GM18520 (cell line): ENCODE measurements around the gene IRF8.

Experiments used
- ATAC-seq: cut with Tn5 transposase; IDR thresholded peaks from one replicate; pipeline ENCODE4 v1.9.1; 2021; ENCODE audit not compliant: unreplicated experiment

IRF8 gene

DNA sequence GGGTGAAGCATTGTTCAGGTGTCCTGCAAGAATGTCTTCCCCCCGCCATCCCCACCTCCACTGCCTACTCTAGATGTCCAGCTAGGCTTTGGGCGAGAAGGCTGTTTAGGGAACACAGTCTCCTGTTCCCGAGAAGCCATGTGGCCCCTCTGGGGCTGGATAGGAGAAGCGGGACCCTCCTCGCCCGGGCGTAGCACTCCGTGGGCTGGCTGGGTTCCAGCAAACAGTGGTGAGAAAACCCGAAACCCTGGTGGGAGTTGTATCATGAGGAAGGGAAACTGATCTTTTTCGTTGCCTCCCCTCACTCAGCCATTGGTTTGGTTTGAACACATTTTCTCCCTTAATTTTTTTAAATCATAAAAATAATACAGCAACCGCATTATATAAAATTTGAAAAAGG, 56.6 kb downstream of the IRF8 start:
- no peak for ATAC-seq

DNA sequence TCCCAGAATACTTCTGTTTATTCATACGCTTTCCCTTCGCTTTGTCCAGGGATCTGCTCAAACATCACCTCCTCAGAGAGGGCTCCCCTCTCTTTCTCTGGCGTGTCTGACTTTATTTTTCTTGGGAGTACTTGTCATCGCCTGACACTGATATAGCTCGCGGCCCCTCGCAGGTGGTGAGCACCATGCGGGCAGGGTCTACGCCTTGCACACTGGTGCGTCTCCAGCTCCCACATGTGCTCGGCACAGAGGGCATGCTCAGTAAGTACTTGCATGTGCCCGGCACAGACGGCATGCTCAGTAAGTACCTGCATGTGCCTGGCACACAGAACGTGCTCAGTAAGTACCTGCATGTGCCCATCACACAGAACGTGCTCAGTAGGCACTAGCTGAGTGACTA, 57.5 kb downstream of the IRF8 start:
- no peak for ATAC-seq

DNA sequence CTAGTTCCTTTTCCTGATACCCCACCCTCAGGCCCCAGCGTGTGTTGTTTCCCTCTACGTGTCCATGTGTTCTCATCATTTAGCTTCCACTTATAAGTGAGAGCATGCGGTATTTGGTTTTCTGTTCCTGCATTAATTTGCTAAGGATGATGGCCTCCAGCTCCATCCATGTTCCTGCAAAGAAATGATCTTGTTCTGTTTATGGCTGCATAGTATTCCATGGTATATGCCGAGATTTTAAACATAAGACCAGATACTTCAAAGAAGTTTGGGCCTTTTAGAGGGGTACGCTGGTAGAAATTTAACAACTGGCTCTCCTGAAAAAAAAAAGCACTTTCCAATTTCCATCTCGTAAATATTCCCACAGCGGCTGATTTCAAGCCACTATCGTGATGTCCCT, 59.8 kb downstream of the IRF8 start:
- ATAC-seq = no peak

DNA sequence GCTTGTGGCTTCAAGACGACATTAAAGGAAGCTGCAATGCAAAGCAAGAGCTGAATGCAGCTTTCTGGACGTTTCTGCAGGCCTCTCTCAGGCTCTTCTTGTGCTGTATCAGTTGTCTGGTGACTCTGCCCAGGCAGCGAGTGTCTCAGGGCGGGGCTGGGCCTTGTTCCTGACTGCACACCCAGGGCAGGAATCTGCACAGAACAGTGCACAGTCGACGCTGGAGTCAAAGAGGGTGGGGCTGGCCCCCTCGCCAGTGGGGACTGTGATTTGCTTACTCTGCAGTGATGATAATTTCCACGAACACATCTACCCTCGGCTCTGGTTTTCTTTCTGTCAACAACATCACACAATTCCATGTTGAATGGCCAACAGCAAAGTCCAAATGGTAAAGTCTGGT, 60.7 kb downstream of the IRF8 start:
- no peak for ATAC-seq

DNA sequence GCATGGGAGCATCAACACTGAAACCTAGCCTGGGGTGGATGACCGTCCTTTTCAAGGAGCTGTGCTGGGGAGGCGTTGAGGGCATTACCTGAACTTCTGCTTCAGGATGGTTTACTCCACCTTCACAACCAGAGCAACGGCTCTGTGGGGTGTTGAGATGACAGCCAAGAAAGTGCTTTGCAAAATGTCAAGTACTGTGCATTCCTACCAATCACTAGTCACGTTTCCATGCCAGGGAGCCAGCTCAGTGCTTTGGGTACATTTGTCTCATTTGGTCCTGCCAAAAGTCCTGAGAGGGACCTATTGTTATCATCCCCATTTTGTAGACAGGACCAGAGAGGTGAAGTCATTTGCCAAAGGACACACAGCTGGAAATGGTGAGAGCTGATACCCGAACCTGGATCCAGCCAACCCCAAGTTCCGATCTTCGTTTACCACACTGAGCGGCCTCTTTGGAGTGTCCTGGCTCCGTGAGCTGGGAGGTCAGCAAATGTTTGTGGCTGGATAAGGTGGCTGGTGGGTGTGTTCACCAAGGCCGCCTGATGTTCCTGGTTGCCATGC, 61.6 kb downstream of the IRF8 start:
- ATAC-seq = no peak

DNA sequence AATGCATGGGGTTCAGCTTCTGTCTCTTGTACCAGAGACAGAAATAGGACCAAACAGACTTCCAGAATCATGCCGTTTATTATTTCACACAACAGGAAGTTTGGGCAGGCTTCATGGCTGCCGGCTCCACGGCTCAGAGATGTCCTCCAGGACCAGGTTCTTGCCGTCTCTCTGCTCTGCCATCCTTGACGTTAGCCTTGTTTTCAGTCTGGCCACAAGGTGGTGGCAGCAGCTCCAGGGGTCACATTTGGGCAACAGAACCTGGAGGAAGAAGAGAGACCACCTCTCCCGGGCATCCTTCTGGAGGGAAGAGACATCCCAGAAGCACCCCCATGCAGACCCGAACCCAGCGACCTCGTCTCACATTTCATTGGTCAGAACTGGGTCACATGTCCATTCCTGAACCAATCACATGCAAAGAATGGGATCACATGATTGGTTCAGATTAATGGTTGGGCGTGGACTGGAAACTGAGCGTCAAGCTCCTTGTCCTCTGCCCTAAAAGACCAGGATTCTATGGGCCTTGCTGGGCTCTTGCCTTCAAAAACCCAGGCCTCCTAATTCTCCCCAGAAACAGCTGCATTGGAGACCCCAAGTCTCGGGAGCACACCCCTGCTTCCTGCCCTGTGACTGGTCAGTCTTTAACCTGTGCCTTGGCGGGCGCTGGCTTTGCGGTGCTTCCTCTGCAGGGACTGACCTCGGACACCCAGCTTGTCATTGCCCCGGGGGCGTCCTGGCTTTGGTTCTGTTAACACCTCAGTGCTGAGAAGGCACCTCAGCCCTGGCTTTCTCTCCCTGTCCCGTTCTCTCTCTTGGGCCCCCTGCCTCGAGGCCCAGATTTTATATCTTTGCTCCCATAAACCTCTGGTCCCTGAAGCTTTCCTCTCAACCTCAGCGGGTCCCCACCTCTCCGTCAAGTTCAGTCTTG, 63.3 kb downstream of the IRF8 start:
- no peak for ATAC-seq

DNA sequence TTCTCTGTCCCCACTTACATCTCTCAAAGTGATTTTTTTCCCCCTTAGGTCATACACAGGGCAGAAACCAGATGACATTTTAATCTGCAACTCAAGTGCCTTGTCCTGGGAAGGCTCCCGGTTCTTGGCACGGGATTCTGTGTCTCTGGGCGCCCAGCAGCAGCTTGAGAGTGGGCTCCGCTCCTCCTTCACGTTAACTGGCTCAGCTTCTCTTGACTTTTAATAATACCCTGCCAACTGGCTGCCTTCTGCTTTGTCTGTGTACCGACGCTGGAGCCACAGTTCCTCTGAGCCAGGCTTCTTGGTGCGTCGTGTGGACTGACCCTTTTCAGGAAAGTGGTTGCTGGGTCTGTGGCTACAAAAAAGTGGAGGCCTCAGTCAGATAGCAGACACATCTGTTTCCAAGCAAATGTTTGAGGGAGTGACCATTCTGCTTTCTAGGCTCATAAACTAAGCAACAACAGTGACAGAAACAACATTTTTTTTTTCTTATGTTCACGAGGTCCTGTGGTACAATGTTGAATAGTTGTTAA, 64.9 kb downstream of the IRF8 start:
- no peak for ATAC-seq

DNA sequence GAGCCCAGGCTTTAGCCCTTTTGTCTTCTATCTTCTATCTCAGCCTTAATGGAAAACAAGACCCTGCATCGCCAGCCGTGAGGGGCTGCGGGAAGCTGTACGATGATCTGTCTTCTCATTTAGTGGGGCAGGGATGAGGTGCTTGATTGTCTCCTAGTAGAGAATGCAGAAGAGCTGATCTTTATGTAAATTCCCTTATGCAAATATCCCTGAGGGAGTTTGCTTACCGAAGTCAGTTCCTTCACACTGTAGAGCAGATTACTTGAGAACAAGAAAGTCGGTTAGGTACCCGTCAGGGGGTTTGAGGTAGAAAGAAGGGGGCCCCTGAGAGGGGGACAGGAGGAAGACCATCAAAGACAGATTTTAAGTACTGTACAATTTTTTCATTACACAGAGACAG, 66.2 kb downstream of the IRF8 start:
- ATAC-seq = no peak

DNA sequence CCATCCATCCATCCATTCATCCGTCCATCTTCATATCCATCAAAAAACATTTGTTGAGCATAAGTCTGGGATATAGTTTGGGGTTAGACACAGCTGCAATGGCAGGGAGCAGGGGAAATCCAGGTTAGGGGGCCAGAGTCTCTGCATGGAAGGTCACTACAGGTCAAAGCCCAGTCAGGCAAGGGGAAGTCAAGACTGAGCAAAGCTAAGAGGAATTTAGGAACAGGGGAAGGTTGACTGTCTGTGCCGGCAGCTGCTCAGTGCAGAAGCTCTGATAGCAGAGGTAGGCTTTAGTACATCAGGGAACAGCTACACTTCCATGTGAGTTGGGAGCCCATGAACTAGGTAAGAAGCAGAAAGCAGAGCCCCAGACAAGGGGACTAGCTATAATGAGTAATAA, 68.1 kb downstream of the IRF8 start:
- no peak for ATAC-seq

DNA sequence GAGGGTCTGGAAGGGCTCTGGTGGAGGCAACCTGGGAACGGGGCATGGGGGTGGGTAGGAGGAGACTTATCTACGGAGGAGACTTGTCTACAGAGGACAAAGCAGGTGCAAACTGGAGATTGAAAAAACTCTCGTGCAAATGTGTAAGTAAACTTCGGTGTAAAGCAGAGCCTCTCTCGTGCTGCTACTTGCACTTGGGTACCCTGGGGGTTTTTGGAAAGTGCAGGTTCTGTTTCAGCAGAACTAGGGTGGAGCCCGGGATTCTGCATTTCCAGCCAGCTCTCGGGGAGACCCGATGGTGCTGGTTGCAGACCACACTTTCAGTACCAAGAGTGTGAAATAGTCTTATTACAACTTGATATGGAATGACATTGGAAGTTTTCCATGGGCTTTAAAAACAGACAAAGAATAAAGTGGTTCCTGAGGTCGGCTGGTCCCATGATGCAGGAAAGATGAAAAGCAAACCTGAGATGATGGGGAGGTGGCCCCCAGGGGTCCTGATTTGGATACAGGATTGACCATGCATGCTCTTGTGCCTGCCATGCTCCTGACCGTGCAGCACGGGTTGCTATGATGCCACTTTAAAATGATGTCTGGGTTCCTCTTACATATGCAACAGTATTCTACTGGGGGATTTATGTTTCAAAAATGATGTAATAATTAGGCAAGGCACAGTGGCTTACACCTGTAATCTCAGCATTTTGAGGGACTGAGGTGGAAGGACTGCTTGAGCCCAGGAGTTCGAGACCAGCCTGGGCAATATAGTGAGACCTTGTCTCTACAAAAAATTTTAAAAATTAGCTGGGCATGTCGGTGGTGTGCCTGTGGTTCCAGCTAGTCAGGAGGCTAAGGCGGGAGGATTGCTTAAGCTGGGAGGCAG, 69.3 kb downstream of the IRF8 start:
- ATAC-seq = no peak

DNA sequence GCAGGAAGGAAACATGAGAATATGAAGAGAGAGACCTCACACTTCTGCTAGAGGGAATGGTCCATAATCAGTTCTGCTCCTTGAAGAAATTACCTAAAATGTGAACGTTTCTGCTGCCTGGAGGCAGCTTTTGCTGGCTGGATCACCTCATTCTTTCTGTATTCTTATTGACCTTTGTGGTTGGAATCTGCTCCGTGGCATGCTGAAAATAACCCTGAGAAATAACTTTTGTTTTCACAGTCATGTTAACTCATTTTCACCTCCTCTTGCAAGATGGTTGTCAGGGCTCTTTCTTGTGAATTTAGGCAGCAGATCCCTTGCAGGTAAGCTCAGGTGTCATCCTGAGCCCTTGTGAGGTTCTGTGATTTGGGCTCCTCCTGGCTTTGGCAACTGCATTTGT, 70.2 kb downstream of the IRF8 start:
- no peak for ATAC-seq

DNA sequence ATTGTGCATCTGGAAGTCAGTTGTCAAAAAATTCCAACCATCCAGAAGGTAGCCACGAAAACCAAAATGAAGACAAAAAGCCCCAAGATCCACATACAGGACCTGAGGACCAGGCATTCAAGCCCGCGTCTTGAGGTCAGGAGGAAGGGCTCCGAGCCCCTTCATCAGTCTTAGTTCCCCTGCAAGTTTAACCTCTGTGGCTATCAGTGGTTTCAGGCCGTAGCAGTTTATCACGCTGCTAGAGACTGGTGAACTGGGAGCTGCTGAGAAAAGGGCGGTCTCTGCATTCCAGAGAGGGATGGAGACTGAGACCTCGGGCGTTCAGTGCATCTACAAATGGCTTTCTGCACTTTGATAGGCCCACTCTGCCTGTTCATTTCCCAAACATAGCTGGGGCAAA, 70.6 kb downstream of the IRF8 start:
- ATAC-seq = no peak

DNA sequence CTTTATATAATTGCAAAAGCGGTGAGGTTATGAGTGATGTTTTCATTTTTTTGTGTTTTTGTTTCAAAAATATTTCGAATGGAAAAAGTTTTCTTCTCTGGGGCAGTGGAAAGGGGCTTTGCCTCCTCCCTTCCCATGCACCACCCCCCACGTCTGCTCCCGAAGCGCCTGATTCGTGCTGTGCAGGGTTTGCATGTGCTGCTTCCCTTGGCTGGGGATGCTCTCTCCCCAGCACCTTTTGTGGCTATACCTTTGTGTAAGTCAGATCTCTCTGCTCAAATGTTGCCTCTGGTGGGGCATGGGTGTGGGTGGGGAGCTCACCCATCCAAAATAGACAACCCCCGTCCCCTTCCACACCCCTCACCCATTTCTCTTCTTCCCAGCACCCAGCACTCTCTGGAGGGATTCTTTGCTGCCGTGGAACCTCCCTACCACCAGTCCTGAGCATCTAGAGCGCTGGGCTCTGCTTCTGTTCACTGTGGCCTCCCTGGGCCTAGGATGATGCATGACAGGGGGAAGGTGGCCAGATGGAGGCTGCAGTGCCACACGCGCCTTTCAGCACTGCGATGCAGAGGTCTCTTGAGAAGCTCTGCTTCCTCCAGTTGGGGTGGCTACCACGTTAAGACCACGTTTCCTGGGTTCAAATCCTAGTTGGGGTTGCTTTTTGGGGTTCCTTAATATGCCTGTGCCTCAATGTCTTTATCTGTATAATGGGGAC, 71.2 kb downstream of the IRF8 start:
- ATAC-seq = no peak

DNA sequence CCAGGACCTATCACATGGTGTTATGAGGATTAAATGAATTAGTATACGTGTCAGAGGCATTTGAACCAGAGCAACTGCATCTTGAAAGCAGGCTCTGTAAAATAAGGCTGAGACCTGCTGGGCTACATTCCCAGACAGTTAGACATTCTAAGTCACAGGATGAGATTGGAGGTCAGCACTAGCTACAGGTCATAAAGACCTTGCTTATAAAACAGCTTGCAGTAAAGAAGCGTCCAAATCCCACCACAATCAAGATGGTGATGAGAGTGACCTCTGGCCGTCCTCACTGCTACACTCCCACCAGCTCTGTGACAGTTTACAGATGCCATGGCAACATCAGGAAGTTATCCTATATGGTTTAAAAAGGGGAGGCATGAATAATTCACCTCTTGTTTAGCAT, 71.8 kb downstream of the IRF8 start:
- no peak for ATAC-seq
